ENCODE data around the gene CNP. TPM values are rescaled to one million over a fixed set of nuclear protein-coding genes. Genes with fewer than 3 reads are reported as not detected.
"Not testable (repeated sequence)": the region's sequence is repeated elsewhere in the genome, so short reads cannot be mapped to it uniquely, and the experiment has no call there.

CNP gene
- total RNA-seq, 1 donor from 2014 or later: 81.6 TPM

DNA sequence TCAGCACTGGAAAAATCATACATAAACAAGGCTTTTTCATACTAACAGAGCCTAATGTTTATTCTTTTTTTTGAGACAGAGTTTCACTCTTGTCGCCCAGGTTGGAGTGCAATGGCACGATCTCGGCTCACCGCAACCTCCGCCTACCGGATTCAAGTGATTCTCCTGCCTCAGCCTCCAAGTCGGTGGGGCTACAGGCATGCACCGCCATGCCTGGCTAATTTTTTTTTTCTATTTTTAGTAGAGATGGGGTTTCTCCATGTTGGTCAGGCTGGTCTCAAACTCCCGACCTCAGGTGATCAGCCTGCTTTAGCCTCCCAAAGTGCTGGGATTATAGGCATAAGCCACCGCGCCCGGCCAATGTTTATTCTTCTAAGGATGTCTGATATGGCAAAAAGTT is 47.1 kb downstream of the CNP start:
- H3K9me3 Mint-ChIP-seq; intact Hi-C loops (cut with micrococcal nuclease); H3K27ac Mint-ChIP-seq; H3K4me3 Mint-ChIP-seq; DNase-seq; H3K27me3 Mint-ChIP-seq: not testable (repeated sequence)
- peaks cover 26% of the 10 kb centered on the region for H3K36me3 Mint-ChIP-seq (ENCODE audit: low read depth)
- H3K4me1 Mint-ChIP-seq: peaks cover 52% of the 10 kb centered on the region

- peaks cover 19% of the 10 kb centered on the region for H3K36me3 Mint-ChIP-seq (ENCODE audit: low read depth)
- intact Hi-C loops (cut with micrococcal nuclease): loop anchor here (2.0 to 5.0 kb wide), 3 partner anchors 96 to 138 kb away; partner anchors contain the start of genes ACLY, DHX58 and RAB5C
- H3K4me3 Mint-ChIP-seq: peak overlapping the region; percentile 99
- H3K27me3 Mint-ChIP-seq: no peaks in the 10 kb centered on the region
- H3K4me1 Mint-ChIP-seq: peaks cover 54% of the 10 kb centered on the region
- peak; percentile 75 for DNase-seq
- H3K27ac Mint-ChIP-seq: peak overlapping the region; percentile 96
- peaks cover 4% of the 10 kb centered on the region for H3K9me3 Mint-ChIP-seq
Measured at GRCh38 chr17:42016411-42016831, 49.8 kb downstream of the CNP start.

DNA sequence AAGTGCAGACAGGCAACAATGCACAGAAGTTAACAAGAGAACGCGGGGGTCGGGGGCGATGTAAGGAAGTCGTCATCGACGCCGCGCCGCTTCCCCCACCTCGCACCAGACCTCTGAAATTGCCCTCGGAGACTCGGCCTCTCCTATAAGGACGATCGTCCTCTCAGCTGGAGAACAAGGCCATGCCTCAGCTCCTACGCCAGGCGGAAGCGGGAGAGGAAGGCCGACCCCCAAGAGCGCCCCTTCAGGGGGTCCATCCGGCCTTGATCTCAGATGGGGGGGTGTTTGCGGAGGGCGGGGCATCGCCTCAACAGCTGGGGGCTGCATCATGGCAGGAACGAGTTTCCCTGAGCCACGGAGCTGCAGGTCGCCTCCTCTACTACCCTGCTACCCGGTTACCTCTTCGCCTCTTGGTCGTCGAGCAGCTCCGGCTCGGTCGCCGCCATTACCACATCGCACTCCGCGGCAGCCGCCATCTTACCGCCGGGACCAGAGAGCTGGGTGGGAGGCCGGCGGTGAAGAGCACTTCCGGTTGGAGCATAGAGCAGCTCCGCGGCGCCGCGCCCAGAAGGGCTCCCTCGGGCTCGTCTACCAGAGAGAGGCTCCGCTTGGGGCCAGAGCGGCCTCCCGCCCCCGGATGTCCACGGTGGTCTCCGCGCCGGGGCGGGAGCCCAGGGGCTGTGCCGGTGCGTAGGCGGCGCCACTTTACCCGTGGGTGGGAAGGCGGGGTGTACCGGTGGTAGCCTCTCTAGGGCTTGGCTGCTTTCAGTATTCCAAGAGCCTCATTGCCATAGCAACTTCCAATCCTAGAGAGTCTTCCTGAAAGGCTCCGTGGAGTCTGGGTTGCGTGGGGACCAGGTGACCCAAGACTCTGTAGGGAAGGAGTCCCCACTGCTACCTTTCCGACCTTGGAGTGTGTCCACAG is 50.6 kb downstream of the CNP start, which contains the start of gene DNAJC7:
DNAJC7 (minus strand) TSS at position 499 of the 925 bp plus-strand sequence; CDS start at position 476, 23 bp downstream.
- Mint-ChIP-seq H3K36me3 (ENCODE audit: low read depth) (peaks cover 21% of the 10 kb centered on the region), H3K4me3 (peak within 1 kb of the TSS; percentile 99), H3K9me3 (peaks cover 4% of the 10 kb centered on the region), H3K27me3 (no peaks in the 10 kb centered on the region), H3K27ac (peak within 1 kb of the TSS; percentile 96), H3K4me1 (peaks cover 50% of the 10 kb centered on the region)
- DNase-seq: peak; percentile 97
- intact Hi-C loops (cut with micrococcal nuclease): loop anchor here (1.0 to 5.0 kb wide), 4 partner anchors 50 to 138 kb away; partner anchors contain the start of genes ACLY, DHX58 and RAB5C

DNA sequence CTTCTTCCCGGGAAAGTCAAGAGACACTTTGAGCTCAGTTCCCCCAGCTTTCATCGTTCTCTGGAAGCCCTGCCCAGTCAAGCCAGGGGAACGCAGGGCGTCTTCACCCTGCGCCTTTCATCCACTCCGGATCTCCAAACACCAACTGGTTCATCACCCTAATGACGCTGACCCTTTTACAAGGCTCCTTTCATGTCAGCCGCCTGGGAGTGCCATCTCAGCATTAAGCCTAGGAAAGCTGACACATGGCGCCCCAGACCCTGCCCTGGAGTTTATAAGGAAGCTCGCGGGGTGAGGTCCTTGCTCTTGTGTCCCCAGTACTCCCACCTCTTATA is 51.2 kb downstream of the CNP start:
- H3K4me1 Mint-ChIP-seq: peaks cover 50% of the 10 kb centered on the region

GRCh38 chr17:42018339-42018738 is 51.7 kb downstream of the CNP start:
- intact Hi-C loops (cut with micrococcal nuclease): loop anchor here (5.0 kb wide), 1 partner anchor 101 kb away; the partner anchor contains the start of gene ACLY
- Mint-ChIP-seq H3K27me3 (no peaks in the 10 kb centered on the region), H3K4me1 (peaks cover 47% of the 10 kb centered on the region), H3K4me3 (peak overlapping the region; percentile 99), H3K36me3 (ENCODE audit: low read depth) (peaks cover 20% of the 10 kb centered on the region), H3K9me3 (peaks cover 4% of the 10 kb centered on the region), H3K27ac (peak overlapping the region; percentile 96)
- DNase-seq: no peak

More for the DNA sequence above, 51.2 kb downstream of the CNP start:
- H3K4me3 Mint-ChIP-seq: peak overlapping the region; percentile 99
- no peaks in the 10 kb centered on the region for H3K27me3 Mint-ChIP-seq
- intact Hi-C loops (cut with micrococcal nuclease): loop anchor here (1.0 to 5.0 kb wide), 4 partner anchors 51 to 137 kb away; partner anchors contain the start of genes ACLY, DHX58 and RAB5C
- DNase-seq: no peak
- peak overlapping the region; percentile 96 for H3K27ac Mint-ChIP-seq
- H3K36me3 Mint-ChIP-seq (ENCODE audit: low read depth): peaks cover 24% of the 10 kb centered on the region
- peaks cover 4% of the 10 kb centered on the region for H3K9me3 Mint-ChIP-seq

DNA sequence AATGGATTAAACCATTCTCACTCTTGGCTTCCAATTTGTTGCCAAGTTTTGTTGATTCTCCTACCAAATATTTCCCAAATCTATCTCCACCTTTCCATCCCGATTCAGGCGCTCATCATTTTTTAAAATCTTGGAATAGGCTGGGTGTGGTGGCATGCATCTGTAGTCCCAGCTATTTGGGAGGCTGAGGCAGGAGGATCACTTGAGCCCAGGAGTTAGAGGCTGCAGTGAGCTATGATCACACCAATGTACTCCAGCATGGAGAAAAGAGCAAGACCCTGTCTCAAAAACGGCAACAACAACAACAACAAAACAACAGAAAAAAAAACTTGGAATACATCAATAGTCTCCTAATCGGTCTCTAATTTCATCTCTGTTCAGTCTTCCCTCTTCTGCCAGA is 52.4 kb downstream of the CNP start:
- H3K4me3 Mint-ChIP-seq: peak overlapping the region; percentile 99
- intact Hi-C loops (cut with micrococcal nuclease): loop anchor here (5.0 kb wide), 1 partner anchor 102 kb away; the partner anchor contains the start of gene ACLY
- H3K36me3 Mint-ChIP-seq (ENCODE audit: low read depth): peaks cover 26% of the 10 kb centered on the region
- no peak for DNase-seq
- H3K9me3 Mint-ChIP-seq: peaks cover 4% of the 10 kb centered on the region
- H3K27ac Mint-ChIP-seq: no peak overlapping the region
- H3K4me1 Mint-ChIP-seq: peaks cover 44% of the 10 kb centered on the region
- no peaks in the 10 kb centered on the region for H3K27me3 Mint-ChIP-seq

DNA sequence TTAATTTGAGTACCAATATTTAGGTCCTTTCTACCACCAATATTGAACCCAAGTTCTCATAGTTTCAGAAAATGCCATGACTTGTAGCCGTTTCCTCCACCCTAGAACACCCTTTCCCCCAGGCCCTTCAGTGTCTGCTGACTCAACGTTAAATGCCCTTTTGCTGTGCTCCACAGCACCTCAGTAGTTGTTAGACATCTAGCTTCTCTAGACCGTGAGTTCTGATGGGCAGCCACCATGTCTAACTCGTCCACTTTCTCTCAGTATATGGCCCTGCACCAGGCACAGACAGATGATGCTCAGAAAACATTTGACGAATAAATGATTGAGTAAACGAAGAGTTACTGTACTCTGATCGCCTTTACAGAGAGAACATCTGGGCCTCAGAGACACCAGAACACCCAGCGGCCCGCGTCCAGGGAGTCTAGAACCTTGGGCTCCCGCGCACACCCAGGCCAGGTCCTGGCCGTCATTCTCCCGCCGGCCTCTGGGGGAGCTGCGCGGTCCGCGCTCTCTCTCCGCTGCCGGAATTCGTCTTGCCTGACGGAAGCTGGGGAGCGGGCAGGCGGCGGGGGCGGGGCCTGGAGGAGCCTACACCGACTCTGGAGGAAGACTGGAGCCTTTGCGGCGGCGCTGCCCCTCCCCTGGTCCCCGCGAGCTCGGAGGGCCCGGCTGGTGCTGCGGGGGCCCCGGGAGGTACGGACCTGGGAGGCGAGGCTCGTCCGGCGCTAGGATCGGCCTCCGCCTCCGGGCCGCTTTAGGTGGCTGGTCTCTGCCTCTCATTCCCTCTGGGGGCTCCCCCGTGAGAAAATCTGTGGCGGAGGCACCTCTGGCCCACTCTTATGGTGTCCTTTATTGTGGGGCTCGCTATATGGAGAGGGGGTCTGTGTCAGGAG is 53.2 kb downstream of the CNP start, which contains the start of gene NKIRAS2:
NKIRAS2 (plus strand) TSS at position 582 of the 896 bp plus-strand sequence. CDS start 1,488 bp downstream, outside the sequence.
- peaks cover 4% of the 10 kb centered on the region for H3K9me3 Mint-ChIP-seq
- intact Hi-C loops (cut with micrococcal nuclease): loop anchor here (5.0 kb wide), 1 partner anchor 102 kb away; the partner anchor contains the start of gene ACLY
- H3K27ac Mint-ChIP-seq: peak within 1 kb of the TSS; percentile 85
- peak within 1 kb of the TSS; percentile 99 for H3K4me3 Mint-ChIP-seq
- H3K4me1 Mint-ChIP-seq: peaks cover 47% of the 10 kb centered on the region
- H3K36me3 Mint-ChIP-seq (ENCODE audit: low read depth): peaks cover 29% of the 10 kb centered on the region
- no peaks in the 10 kb centered on the region for H3K27me3 Mint-ChIP-seq
- DNase-seq: peak; percentile 99

GRCh38 chr17:42020845-42021244 is 54.2 kb downstream of the CNP start:
- DNase-seq; H3K9me3 Mint-ChIP-seq; H3K27me3 Mint-ChIP-seq; intact Hi-C loops (cut with micrococcal nuclease): not testable (repeated sequence)
- H3K4me1 Mint-ChIP-seq: peaks cover 45% of the 10 kb centered on the region
- peaks cover 29% of the 10 kb centered on the region for H3K36me3 Mint-ChIP-seq (ENCODE audit: low read depth)
- H3K27ac Mint-ChIP-seq: peak overlapping the region; percentile 85
- H3K4me3 Mint-ChIP-seq: peak overlapping the region; percentile 96

DNA sequence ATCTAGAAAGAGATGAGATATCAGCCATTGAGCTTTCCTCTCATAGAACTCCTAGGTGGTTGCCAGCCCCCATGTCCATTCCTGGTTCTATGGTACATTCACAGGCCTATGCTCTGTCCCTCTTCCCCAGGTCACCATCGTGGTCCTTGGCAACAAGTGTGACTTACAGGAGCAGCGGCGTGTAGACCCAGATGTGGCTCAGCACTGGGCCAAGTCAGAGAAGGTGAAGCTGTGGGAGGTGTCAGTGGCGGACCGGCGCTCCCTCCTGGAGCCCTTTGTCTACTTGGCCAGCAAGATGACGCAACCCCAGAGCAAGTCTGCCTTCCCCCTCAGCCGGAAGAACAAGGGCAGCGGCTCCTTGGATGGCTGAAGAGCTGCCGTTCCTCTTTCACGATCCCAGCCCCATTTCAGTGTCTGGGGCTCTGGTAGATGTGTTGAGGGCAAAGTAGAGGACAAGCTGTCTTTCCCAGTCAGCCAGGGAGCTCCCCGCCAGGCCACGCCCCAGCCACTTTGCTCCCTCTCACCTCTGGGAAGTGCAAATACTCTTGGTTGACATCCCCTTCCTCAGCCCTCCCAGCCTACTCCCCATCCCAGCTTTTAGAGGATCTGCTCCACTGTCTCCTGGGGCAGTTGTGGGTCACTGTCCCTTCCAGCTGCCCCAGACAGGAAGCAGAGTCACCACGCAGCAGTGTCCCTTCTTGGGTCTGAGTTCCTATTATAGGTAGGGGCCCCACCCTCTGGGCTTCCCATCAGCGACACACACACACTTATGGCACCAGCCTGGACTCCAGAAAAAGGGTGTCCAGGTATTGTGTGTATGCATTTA is 57.1 kb downstream of the CNP start:
- H3K9me3 Mint-ChIP-seq: peaks cover 4% of the 10 kb centered on the region
- no peak overlapping the region for H3K4me3 Mint-ChIP-seq
- peaks cover 23% of the 10 kb centered on the region for H3K36me3 Mint-ChIP-seq (ENCODE audit: low read depth)
- H3K27me3 Mint-ChIP-seq: no peaks in the 10 kb centered on the region
- no peak overlapping the region for H3K27ac Mint-ChIP-seq
- H3K4me1 Mint-ChIP-seq: peaks cover 27% of the 10 kb centered on the region
- intact Hi-C loops (cut with micrococcal nuclease): no loop called here
- no peak for DNase-seq

GRCh38 chr17:42025191-42025579 is 58.6 kb downstream of the CNP start:
- no peak for DNase-seq
- peaks cover 23% of the 10 kb centered on the region for H3K36me3 Mint-ChIP-seq (ENCODE audit: low read depth)
- no peaks in the 10 kb centered on the region for H3K9me3 Mint-ChIP-seq
- H3K27me3 Mint-ChIP-seq: no peaks in the 10 kb centered on the region
- H3K27ac Mint-ChIP-seq: no peak overlapping the region
- peaks cover 21% of the 10 kb centered on the region for H3K4me1 Mint-ChIP-seq
- H3K4me3 Mint-ChIP-seq: no peak overlapping the region
- intact Hi-C loops (cut with micrococcal nuclease): loop anchor here (5.0 kb wide), 2 partner anchors 37 to 72 kb away; partner anchors contain the start of gene ZNF385C

DNA sequence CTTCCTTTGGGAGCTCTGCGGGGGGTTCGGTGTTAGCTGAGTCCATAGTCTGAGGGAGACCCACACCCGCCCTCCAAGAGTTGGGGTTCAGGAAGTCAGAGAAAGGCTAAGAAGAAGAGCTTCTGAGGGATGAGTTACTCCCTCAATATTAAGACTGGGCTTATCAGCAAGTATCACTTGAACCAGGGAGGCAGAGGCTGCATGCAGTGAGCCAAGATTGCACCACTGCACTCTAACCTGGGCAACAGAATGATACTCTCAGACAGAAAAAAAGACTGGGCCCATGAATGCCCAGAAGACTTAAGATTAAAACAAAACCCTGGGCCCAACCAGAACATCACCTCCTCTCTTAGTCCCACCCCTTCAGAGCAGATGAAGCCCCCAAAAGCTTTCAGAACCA is 59.3 kb downstream of the CNP start:
- H3K9me3 Mint-ChIP-seq: no peaks in the 10 kb centered on the region
- H3K36me3 Mint-ChIP-seq (ENCODE audit: low read depth): peaks cover 20% of the 10 kb centered on the region
- H3K4me1 Mint-ChIP-seq: peaks cover 17% of the 10 kb centered on the region
- no peaks in the 10 kb centered on the region for H3K27me3 Mint-ChIP-seq
- no peak overlapping the region for H3K4me3 Mint-ChIP-seq
- intact Hi-C loops (cut with micrococcal nuclease): loop anchor here (5.0 kb wide), 2 partner anchors 36 to 71 kb away; partner anchors contain the start of gene ZNF385C
- no peak for DNase-seq
- no peak overlapping the region for H3K27ac Mint-ChIP-seq

GRCh38 chr17:42026857-42027589 is 60.4 kb downstream of the CNP start:
- Mint-ChIP-seq H3K9me3 (no peaks in the 10 kb centered on the region), H3K27me3 (no peaks in the 10 kb centered on the region), H3K4me1 (peaks cover 11% of the 10 kb centered on the region), H3K4me3 (no peak overlapping the region), H3K27ac (no peak overlapping the region), H3K36me3 (ENCODE audit: low read depth) (peaks cover 18% of the 10 kb centered on the region)
- DNase-seq: no peak
- intact Hi-C loops (cut with micrococcal nuclease): loop anchor here (5.0 kb wide), 2 partner anchors 35 to 70 kb away; partner anchors contain the start of gene ZNF385C
